ENCODE measurements around the gene OSBPL3.

The OSBPL3 gene, protein sequence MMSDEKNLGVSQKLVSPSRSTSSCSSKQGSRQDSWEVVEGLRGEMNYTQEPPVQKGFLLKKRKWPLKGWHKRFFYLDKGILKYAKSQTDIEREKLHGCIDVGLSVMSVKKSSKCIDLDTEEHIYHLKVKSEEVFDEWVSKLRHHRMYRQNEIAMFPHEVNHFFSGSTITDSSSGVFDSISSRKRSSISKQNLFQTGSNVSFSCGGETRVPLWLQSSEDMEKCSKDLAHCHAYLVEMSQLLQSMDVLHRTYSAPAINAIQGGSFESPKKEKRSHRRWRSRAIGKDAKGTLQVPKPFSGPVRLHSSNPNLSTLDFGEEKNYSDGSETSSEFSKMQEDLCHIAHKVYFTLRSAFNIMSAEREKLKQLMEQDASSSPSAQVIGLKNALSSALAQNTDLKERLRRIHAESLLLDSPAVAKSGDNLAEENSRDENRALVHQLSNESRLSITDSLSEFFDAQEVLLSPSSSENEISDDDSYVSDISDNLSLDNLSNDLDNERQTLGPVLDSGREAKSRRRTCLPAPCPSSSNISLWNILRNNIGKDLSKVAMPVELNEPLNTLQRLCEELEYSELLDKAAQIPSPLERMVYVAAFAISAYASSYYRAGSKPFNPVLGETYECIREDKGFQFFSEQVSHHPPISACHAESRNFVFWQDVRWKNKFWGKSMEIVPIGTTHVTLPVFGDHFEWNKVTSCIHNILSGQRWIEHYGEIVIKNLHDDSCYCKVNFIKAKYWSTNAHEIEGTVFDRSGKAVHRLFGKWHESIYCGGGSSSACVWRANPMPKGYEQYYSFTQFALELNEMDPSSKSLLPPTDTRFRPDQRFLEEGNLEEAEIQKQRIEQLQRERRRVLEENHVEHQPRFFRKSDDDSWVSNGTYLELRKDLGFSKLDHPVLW

DNA sequence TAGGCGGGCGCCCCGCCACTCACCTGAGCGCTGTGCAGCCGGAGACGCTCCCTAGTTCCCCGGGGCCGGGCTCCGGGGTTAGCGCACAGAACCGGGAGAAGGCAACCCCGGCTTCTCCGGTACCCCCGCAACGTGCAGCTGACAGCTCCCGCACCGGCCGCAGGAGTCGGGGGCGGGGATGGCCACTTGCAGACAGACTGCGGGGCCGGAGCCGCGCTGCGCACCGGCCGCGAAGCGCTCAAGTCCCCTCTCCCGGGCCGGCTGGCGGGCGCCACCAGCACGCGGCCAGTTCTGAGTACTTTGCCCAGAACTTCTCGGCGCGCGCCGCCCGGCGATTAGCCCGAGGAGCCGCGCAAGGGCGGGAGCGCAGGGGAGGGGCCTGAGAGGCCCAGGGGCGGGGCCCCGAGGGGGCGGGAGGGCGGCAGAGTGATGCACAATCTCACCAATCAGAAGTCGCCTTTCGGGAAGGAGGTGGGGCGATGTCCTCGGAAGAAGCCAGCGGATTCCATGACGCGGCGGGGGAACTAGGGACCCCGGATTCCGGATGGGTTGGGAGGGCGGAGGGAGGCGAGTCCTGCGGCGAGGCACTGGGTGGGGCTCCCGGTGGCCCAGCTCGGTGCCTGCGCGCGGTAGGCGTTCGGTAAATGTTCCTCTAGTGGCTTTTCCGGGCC is at the start of gene OSBPL3:
OSBPL3 (minus strand) TSS at position 316 of the 671 bp plus-strand sequence. CDS start 87,706 bp downstream, outside the sequence.
- Histone ChIP-seq H3K4me3 (ENCODE audit: low read depth, low read length) (peak within 1 kb of the TSS; percentile 51), H3K9me3 (ENCODE audit: severe bottlenecking) (peaks cover 2% of the 10 kb centered on the region), H3K27me3 (ENCODE audit: insufficient read depth, low read depth, severe bottlenecking) (no peaks in the 10 kb centered on the region), H3K36me3 (peaks cover 4% of the 10 kb centered on the region), H3K27ac (peak within 1 kb of the TSS; percentile 92)
- TF ChIP-seq, protein P1, sequence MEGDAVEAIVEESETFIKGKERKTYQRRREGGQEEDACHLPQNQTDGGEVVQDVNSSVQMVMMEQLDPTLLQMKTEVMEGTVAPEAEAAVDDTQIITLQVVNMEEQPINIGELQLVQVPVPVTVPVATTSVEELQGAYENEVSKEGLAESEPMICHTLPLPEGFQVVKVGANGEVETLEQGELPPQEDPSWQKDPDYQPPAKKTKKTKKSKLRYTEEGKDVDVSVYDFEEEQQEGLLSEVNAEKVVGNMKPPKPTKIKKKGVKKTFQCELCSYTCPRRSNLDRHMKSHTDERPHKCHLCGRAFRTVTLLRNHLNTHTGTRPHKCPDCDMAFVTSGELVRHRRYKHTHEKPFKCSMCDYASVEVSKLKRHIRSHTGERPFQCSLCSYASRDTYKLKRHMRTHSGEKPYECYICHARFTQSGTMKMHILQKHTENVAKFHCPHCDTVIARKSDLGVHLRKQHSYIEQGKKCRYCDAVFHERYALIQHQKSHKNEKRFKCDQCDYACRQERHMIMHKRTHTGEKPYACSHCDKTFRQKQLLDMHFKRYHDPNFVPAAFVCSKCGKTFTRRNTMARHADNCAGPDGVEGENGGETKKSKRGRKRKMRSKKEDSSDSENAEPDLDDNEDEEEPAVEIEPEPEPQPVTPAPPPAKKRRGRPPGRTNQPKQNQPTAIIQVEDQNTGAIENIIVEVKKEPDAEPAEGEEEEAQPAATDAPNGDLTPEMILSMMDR (IDR thresholded peaks at IDR 0.05; ENCODE audit: low read depth, low read length), result no peak
- peak; percentile 96 for DNase-seq

DNA sequence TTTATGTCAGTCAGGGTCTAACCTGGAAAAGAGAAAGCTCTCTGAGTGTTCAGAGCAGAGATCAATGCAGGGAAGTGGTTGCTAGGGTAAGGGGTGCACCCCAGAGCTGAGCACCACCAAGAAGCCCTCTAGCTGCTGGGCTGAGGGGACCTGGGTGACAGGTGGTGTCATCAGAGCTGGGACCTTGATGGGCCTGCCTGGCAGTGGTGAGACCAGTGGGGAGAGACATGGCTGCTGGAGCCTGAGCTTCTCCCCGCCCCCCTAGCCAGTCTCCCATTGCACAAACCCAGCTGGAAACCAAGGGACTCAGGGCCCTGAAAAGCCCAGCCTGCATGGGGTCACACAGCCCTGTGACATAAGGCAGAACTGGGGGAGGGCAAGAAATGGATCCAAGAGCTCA is 49.1 kb upstream of the OSBPL3 start:
- Histone ChIP-seq H3K36me3 (no peaks in the 10 kb centered on the region), H3K9me3 (ENCODE audit: severe bottlenecking) (no peaks in the 10 kb centered on the region), H3K4me3 (ENCODE audit: low read depth, low read length) (no peak overlapping the region), H3K27ac (no peak overlapping the region), H3K27me3 (ENCODE audit: insufficient read depth, low read depth, severe bottlenecking) (no peaks in the 10 kb centered on the region)
- TF ChIP-seq, protein P1 (IDR thresholded peaks at IDR 0.05; ENCODE audit: low read depth, low read length), result no peak
- DNase-seq, result no peak

DNA sequence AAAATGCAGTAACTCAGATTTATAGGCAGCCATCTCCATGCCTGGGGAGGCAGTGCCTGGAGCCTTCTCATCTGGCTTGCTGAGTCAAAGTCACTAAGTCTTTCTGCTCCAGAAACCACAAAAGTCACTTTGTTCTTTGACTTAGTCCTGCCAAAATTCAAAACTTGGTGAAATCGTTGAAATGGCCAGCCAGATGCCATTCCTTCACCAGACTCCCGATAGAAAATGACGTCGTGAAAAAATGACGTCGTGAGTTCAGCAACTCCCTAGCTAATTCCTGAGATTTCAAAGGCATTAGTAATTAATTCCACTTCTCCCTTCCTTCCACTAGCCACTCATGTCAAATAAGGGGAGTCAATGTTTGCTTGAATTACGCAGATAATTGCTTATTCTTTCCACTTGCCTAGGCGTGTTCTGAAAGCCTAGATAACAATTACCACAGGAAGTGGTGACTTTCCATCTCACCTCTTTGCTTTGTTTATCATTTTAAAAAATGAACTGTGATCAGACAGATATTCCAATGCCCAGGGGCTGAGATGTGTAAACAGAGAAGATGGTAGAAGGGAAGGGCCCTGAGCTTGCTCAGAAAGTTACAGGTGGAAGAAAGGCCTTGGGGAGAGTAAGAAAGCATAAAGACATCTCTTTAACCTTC is 48.5 kb upstream of the OSBPL3 start:
- TF ChIP-seq, protein P1 (IDR thresholded peaks at IDR 0.05; ENCODE audit: low read depth, low read length), result no peak
- no peak overlapping the region for H3K4me3 ChIP-seq (ENCODE audit: low read depth, low read length)
- no peaks in the 10 kb centered on the region for H3K9me3 ChIP-seq (ENCODE audit: severe bottlenecking)
- H3K27ac ChIP-seq, result no peak overlapping the region
- H3K36me3 ChIP-seq, result no peaks in the 10 kb centered on the region
- H3K27me3 ChIP-seq (ENCODE audit: insufficient read depth, low read depth, severe bottlenecking), result no peaks in the 10 kb centered on the region
- no peak for DNase-seq

DNA sequence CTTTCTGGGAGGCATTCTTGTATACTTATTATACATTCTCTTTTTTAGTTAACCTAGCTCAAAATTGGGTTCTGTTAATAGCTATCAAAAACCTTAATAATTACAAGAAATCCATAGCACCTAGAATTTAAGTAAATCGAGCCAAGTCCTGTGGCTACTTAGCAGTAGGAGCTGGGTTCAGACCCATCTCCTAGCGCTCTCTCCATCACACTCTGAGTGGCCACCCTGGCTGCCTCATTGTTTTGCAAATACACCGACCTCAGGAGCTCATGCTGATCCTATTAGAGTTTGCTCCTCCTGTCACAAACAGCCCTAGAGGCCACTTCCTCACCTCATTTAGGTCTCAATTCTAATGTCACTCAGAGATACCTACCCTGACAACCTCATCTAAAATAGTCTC is 46.2 kb upstream of the OSBPL3 start:
- TF ChIP-seq, protein P1 (IDR thresholded peaks at IDR 0.05; ENCODE audit: low read depth, low read length), result no peak
- H3K27ac ChIP-seq, result no peak overlapping the region
- DNase-seq, result no peak

DNA sequence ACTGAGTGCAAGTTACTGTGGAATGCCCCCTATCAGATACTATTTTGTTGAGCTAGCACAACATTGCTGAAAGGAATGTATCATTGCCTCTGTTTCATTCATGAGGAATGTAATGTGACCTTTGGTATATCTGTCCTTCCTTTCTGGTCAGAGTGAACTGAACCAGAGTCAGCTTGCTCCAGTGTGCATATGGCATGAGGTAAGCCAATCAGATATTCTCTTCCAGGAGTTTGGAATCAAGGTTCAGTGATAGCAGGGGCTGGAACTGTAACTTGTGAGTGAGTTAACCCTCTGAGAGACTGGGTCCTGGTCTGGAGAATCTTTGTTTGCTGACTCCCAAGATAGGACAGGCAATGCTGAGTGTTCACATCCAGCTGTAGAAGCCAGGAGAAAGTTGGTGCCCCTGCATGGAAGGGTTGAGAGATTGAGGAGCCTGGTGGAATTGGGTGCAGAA is 45.3 kb upstream of the OSBPL3 start:
- no peaks in the 10 kb centered on the region for H3K27me3 ChIP-seq (ENCODE audit: insufficient read depth, low read depth, severe bottlenecking)
- DNase-seq, result no peak
- no peaks in the 10 kb centered on the region for H3K9me3 ChIP-seq (ENCODE audit: severe bottlenecking)
- no peak overlapping the region for H3K27ac ChIP-seq
- H3K36me3 ChIP-seq, result no peaks in the 10 kb centered on the region
- TF ChIP-seq, protein P1 (IDR thresholded peaks at IDR 0.05; ENCODE audit: low read depth, low read length), result no peak
- no peak overlapping the region for H3K4me3 ChIP-seq (ENCODE audit: low read depth, low read length)

More for the DNA sequence above, 46.2 kb upstream of the OSBPL3 start:
- no peaks in the 10 kb centered on the region for H3K36me3 ChIP-seq
- H3K9me3 ChIP-seq (ENCODE audit: severe bottlenecking), result no peaks in the 10 kb centered on the region
- no peaks in the 10 kb centered on the region for H3K27me3 ChIP-seq (ENCODE audit: insufficient read depth, low read depth, severe bottlenecking)
- no peak overlapping the region for H3K4me3 ChIP-seq (ENCODE audit: low read depth, low read length)

All from WERI-Rb-1 (cell line).